ENCODE data around the gene PSPH. TPM values are rescaled to one million over a fixed set of nuclear protein-coding genes. Genes with fewer than 3 reads are reported as not detected.
"Not testable (repeated sequence)": the region's sequence is repeated elsewhere in the genome, so short reads cannot be mapped to it uniquely, and the experiment has no call there.

PSPH gene
- total RNA-seq, 1 donor from 2014 or later = 42.5 TPM

DNA sequence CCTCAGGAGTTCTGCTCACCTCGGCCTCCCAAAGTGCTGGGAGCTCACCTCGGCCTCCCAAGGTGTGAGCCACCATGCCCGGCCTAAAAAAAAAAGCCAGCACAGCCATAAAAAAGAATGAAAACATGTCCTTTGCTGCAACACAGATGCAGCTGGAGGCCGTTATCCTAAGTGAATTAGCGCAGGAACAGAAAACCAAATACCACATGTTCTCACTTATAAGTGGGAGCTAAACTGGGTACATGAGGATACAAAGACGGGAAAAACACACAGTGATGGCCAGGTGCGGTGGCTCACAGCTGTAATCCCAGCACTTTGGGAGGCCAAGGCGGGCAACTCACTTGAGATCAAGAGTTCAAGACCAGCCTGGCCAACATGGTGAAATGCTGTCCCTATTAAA is 20.9 kb downstream of the PSPH start:
- Mint-ChIP-seq H3K27me3 (ENCODE audit: low read depth) (no peaks in the 10 kb centered on the region), H3K4me1 (peaks cover 11% of the 10 kb centered on the region), H3K4me3 (no peak overlapping the region), H3K27ac (ENCODE audit: unreplicated experiment) (no peak overlapping the region), H3K9me3 (no peaks in the 10 kb centered on the region), H3K36me3 (ENCODE audit: low read depth) (peaks cover 13% of the 10 kb centered on the region)
- TF ChIP-seq, protein P1, sequence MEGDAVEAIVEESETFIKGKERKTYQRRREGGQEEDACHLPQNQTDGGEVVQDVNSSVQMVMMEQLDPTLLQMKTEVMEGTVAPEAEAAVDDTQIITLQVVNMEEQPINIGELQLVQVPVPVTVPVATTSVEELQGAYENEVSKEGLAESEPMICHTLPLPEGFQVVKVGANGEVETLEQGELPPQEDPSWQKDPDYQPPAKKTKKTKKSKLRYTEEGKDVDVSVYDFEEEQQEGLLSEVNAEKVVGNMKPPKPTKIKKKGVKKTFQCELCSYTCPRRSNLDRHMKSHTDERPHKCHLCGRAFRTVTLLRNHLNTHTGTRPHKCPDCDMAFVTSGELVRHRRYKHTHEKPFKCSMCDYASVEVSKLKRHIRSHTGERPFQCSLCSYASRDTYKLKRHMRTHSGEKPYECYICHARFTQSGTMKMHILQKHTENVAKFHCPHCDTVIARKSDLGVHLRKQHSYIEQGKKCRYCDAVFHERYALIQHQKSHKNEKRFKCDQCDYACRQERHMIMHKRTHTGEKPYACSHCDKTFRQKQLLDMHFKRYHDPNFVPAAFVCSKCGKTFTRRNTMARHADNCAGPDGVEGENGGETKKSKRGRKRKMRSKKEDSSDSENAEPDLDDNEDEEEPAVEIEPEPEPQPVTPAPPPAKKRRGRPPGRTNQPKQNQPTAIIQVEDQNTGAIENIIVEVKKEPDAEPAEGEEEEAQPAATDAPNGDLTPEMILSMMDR (conservative IDR thresholded peaks at IDR 0.05) = no peak
- no peak for DNase-seq (ENCODE audit: low read depth, low spot score)

DNA sequence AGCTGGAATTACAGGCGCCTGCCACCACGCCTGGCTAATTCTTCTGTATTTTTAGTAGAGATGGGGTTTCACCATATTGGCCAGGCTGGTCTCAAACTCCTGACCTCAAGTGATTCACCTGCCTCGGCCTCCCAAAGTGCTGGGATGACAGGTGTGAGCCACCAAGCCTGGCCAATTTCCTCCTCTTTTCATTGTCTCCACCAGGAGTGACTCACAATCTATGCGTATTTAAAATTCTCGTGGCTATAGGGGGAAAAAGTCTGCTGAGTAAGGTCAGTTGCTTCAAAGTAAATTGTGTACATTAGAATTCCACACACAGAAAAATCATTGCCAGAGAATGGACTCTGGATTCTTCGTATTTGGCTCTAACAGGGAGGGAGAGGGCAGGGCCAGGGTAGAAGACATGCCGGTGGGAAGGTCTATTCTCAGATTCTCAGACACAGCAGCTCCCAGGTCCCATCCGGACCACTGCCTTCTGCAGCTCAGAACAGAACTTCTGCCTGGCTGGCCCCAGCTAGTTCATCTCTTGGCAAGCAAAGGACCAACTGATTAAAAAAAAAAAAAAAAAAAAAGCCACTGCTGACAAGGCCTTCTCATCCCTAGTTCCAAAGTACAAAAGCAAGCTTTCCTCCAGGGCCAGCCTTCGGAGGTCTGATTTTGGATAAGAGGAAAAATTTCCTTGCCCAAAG is 22.2 kb downstream of the PSPH start:
- Mint-ChIP-seq H3K27me3 (ENCODE audit: low read depth) (no peaks in the 10 kb centered on the region), H3K4me1 (peaks cover 11% of the 10 kb centered on the region), H3K4me3 (no peak overlapping the region), H3K36me3 (ENCODE audit: low read depth) (peaks cover 17% of the 10 kb centered on the region), H3K27ac (ENCODE audit: unreplicated experiment) (no peak overlapping the region), H3K9me3 (no peaks in the 10 kb centered on the region)
- TF ChIP-seq, protein P1 (conservative IDR thresholded peaks at IDR 0.05) = no peak
- no peak for DNase-seq (ENCODE audit: low read depth, low spot score)

DNA sequence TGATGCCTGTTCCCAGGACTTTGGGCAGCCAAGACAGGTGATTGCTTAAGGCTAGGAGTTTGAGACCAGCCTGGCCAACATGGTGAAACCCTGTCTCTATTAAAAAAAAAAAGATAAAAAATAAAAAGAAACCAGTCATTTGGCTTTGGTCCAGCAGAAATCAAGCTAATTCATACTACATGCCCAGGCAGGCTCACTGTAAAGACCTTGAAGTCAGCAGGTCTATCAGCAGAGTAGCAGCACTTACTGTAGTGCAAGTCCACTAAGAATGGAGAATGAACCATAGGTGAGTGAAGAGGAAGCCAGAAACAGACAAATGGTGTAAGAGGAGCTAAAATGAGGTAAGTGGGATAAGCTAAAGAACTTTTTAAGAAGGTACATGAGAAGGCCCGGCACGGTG is 24.7 kb downstream of the PSPH start:
- peaks cover 13% of the 10 kb centered on the region for H3K36me3 Mint-ChIP-seq (ENCODE audit: low read depth)
- TF ChIP-seq, protein P1 (conservative IDR thresholded peaks at IDR 0.05) = no peak
- H3K9me3 Mint-ChIP-seq = no peaks in the 10 kb centered on the region
- no peaks in the 10 kb centered on the region for H3K4me1 Mint-ChIP-seq
- no peak overlapping the region for H3K4me3 Mint-ChIP-seq
- no peak for DNase-seq (ENCODE audit: low read depth, low spot score)
- H3K27ac Mint-ChIP-seq (ENCODE audit: unreplicated experiment) = no peak overlapping the region
- no peaks in the 10 kb centered on the region for H3K27me3 Mint-ChIP-seq (ENCODE audit: low read depth)

DNA sequence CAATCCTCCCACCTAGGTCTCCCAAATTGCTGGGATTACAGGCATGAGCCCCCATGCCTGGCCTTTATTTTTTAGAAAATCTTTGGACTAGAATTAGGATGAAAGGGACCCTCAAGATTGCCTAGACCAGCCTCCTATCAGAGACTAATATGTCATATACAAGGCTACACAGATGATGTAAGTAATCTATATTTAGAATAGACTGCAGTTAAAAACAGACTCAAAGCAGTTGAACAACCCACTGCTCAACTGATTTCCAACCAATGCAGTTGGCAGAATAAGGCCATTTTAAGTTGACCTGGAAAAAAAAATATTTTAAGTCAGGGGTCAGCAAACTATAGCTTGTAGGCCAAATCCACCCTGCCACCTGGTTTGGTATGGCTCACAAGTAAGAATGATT is 27.7 kb downstream of the PSPH start:
- peaks cover 7% of the 10 kb centered on the region for H3K36me3 Mint-ChIP-seq (ENCODE audit: low read depth)
- H3K9me3 Mint-ChIP-seq = no peaks in the 10 kb centered on the region
- no peak overlapping the region for H3K4me3 Mint-ChIP-seq
- TF ChIP-seq, protein P1 (conservative IDR thresholded peaks at IDR 0.05) = no peak
- no peaks in the 10 kb centered on the region for H3K4me1 Mint-ChIP-seq
- no peak overlapping the region for H3K27ac Mint-ChIP-seq (ENCODE audit: unreplicated experiment)
- no peaks in the 10 kb centered on the region for H3K27me3 Mint-ChIP-seq (ENCODE audit: low read depth)
- DNase-seq (ENCODE audit: low read depth, low spot score) = no peak

DNA sequence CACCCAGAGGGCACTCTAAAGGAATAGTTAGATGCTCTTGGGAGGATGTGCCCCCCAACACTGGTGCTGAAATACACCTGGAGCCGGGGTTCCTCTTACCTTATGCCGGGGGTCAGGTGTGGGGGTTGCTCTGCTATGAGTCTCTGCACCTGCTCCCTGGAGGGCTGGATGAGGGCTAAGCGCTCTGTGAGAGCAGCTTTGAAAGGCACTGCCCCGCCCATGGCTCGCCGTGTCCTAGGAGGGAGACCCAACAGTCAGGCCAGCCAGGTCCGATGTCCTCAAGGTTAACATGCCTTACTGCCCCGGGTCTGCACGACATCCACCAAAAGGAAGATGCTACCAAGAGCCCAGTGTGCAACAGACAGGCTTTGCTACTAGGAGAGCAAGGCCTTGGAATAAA is 31.7 kb downstream of the PSPH start:
- Mint-ChIP-seq H3K36me3 (ENCODE audit: low read depth) (no peaks in the 10 kb centered on the region), H3K27me3 (ENCODE audit: low read depth) (no peaks in the 10 kb centered on the region), H3K9me3 (no peaks in the 10 kb centered on the region), H3K4me3 (no peak overlapping the region), H3K27ac (ENCODE audit: unreplicated experiment) (no peak overlapping the region), H3K4me1 (no peaks in the 10 kb centered on the region)
- no peak for DNase-seq (ENCODE audit: low read depth, low spot score)
- TF ChIP-seq, protein P1 (conservative IDR thresholded peaks at IDR 0.05) = no peak

DNA sequence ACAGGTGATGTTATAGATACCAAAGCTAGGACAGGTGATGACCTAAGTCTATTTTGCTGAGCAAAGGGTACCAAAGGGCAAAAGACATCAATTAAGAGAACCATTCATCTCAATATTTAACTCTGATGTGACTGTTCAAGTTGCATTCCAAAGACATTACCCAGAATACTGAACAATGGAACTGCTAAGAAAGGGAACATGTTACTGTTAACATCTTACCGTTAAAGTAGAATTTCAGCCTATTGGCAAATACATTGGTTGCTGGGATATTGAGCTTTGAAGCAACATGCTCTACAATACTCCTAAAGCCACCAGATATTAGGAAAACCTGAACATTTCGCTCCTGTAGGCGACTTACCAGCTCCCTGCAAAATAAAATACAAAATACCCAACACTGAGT is 34.2 kb downstream of the PSPH start:
- not testable (repeated sequence) for H3K36me3 Mint-ChIP-seq (ENCODE audit: low read depth); H3K9me3 Mint-ChIP-seq; H3K4me3 Mint-ChIP-seq; H3K27ac Mint-ChIP-seq (ENCODE audit: unreplicated experiment); H3K4me1 Mint-ChIP-seq; H3K27me3 Mint-ChIP-seq (ENCODE audit: low read depth); DNase-seq (ENCODE audit: low read depth, low spot score)

All from neural crest cell (in vitro differentiated cells).